HG02885 (cell line): ENCODE results near the gene GLP2R.

Experiments used
- ATAC-seq: cut with Tn5 transposase; IDR thresholded peaks from one replicate; pipeline ENCODE4 v1.9.1; 2021; ENCODE audit warnings: mild to moderate bottlenecking; ENCODE audit not compliant: unreplicated experiment, poor library complexity

GLP2R gene

GRCh38 chr17:9845306-9845705 lies 19.6 kb downstream of the GLP2R start:
- ATAC-seq, result no peak

- ATAC-seq, result no peak
These were observed 24.4 kb downstream of the GLP2R start for GRCh38 chr17:9850151-9850550.

- ATAC-seq, result no peak
These were observed 28.5 kb downstream of the GLP2R start for GRCh38 chr17:9854255-9854654.

- ATAC-seq, result no peak
These were observed 29.3 kb downstream of the GLP2R start for GRCh38 chr17:9855036-9855435.

GRCh38 chr17:9859781-9860180 lies 34.1 kb downstream of the GLP2R start:
- ATAC-seq, result no peak

- no peak for ATAC-seq
These were observed 35.1 kb downstream of the GLP2R start for GRCh38 chr17:9860851-9861250.

GRCh38 chr17:9862220-9862619 lies 36.5 kb downstream of the GLP2R start:
- no peak for ATAC-seq

GRCh38 chr17:9862949-9863348 lies 37.2 kb downstream of the GLP2R start:
- no peak for ATAC-seq

- no peak for ATAC-seq
These were observed 39.9 kb downstream of the GLP2R start for GRCh38 chr17:9865586-9865985.

- no peak for ATAC-seq
These were observed 42.8 kb downstream of the GLP2R start for GRCh38 chr17:9868552-9868951.

- ATAC-seq, result no peak
These were observed 47.1 kb downstream of the GLP2R start for GRCh38 chr17:9872852-9873251.

GRCh38 chr17:9874722-9875121 lies 49.0 kb downstream of the GLP2R start:
- ATAC-seq, result no peak

- ATAC-seq, result no peak
These were observed 49.7 kb downstream of the GLP2R start for GRCh38 chr17:9875441-9875840.

GRCh38 chr17:9878356-9878755 lies 52.6 kb downstream of the GLP2R start:
- no peak for ATAC-seq

GRCh38 chr17:9878786-9879525 lies 53.2 kb downstream of the GLP2R start:
- no peak for ATAC-seq

- ATAC-seq, result peak; percentile 57
These were observed 54.9 kb downstream of the GLP2R start for GRCh38 chr17:9880582-9880999.

- ATAC-seq, result no peak
These were observed 57.7 kb downstream of the GLP2R start for GRCh38 chr17:9883451-9883850.

- no peak for ATAC-seq
These were observed 60.6 kb downstream of the GLP2R start for GRCh38 chr17:9886141-9886930.

GRCh38 chr17:9887508-9887907 lies 61.8 kb downstream of the GLP2R start:
- no peak for ATAC-seq

GRCh38 chr17:9890124-9890523 lies 64.4 kb downstream of the GLP2R start:
- ATAC-seq, result no peak

GRCh38 chr17:9893411-9894012 lies 67.8 kb downstream of the GLP2R start:
- no peak for ATAC-seq
